Prostate gland (tissue), 2 donors: ENCODE measurements around the gene CHST2.

ENCODE experiments used
- POLR2A ChIP-seq: fragments of 450-650 bp; IDR thresholded peaks from one replicate; pipeline ENCODE4 v1.6.1; 2016; ENCODE audit warnings: antibody characterized with exemption, mild to moderate bottlenecking
- TF ChIP-seq, protein P1 (sequence below), 4 experiments: fragments of 200-600 bp in 2 of 4; fragments of 450-650 bp in 2 of 4; sonication (generic) in 2 of 4; IDR thresholded peaks; 1 replicate in 3 of 4; 2 replicates in 1 of 4; pipeline ENCODE4 v1.5.1; 2016 to 2019; ENCODE audit warnings: antibody characterized with exemption in 4 of 4, mild to moderate bottlenecking in 2 of 4, moderate library complexity in 2 of 4

DNA sequence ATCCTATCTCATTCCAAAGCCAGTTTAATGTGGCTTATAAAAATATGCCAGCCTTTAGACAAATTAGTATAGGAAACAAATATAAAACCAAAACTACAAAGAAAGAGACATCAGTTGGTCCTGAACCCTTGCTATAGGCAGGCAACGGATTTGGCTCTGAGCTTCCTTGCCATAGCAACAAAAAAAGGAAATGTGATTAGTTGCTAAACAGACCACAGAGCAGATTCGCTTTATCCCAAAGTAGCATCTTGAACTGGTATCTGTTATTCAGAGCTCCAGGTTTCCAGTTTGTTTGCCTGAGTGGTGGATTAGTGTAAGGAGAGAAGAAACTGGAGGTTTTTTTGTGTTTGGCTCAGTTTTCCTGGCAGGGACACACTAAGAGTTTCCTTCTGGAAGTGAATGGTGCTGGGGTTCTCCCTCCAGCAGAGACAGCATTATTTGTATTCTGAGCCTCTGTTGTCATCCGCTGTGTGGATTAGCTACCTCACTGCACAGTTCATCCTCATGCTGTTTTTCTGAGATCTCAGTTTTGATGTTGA lies 44.1 kb downstream of the CHST2 start:
- TF ChIP-seq, protein P1, sequence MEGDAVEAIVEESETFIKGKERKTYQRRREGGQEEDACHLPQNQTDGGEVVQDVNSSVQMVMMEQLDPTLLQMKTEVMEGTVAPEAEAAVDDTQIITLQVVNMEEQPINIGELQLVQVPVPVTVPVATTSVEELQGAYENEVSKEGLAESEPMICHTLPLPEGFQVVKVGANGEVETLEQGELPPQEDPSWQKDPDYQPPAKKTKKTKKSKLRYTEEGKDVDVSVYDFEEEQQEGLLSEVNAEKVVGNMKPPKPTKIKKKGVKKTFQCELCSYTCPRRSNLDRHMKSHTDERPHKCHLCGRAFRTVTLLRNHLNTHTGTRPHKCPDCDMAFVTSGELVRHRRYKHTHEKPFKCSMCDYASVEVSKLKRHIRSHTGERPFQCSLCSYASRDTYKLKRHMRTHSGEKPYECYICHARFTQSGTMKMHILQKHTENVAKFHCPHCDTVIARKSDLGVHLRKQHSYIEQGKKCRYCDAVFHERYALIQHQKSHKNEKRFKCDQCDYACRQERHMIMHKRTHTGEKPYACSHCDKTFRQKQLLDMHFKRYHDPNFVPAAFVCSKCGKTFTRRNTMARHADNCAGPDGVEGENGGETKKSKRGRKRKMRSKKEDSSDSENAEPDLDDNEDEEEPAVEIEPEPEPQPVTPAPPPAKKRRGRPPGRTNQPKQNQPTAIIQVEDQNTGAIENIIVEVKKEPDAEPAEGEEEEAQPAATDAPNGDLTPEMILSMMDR (IDR thresholded peaks at IDR 0.05) = no peak
- no peak for TF ChIP-seq POLR2A
